ENCODE measurements around the gene HTRA3. TPM values are rescaled to one million over a fixed set of nuclear protein-coding genes. Genes with fewer than 3 reads are reported as not detected.

HTRA3 gene
- total and polyA plus RNA-seq, 7 experiments from 2014 or later = not detected

GRCh38 chr4:8266088-8266487, 3.5 kb upstream of the HTRA3 start:
- DNase-seq (no peak), ATAC-seq (no peak)
- Mint-ChIP-seq H3K9me3 (peaks cover 0 to 5% (median 0%) of the 10 kb centered on the region in 11 donors), H3K27me3 (peaks cover 14 to 24% (median 17%) of the 10 kb centered on the region in 5 donors), H3K4me1 (peaks cover 0 to 8% (median 0%) of the 10 kb centered on the region in 7 donors), H3K36me3 (no peaks in the 10 kb centered on the region), H3K27ac (peak overlapping the region in 1 of 9 donors; percentile 88), H3K4me3 (no peak overlapping the region)
- intact Hi-C loops (cut with micrococcal nuclease) = no loop called here
- no peak overlapping the region for H3K27ac ChIP-seq (ENCODE audit: low read depth, low read length)
- ChIA-PET CTCF (no interaction called here), POLR2A (no interaction called here)
- H3K36me3 ChIP-seq (ENCODE audit: control insufficient read depth in 2 of 3, insufficient read depth in 3 of 3, low read length in 3 of 3) = no peaks in the 10 kb centered on the region
- H3K27me3 ChIP-seq (ENCODE audit: control insufficient read depth in 2 of 2, insufficient read depth in 2 of 2, low read length in 2 of 2) = no peaks in the 10 kb centered on the region
- H3K4me3 ChIP-seq (ENCODE audit: low read length) = no peak overlapping the region
- H3K4me1 ChIP-seq (ENCODE audit: control insufficient read depth in 2 of 2, insufficient read depth in 2 of 2, low read length in 2 of 2) = no peaks in the 10 kb centered on the region
- no peaks in the 10 kb centered on the region for H3K9me3 ChIP-seq (ENCODE audit: control insufficient read depth in 2 of 3, low read length in 3 of 3)

GRCh38 chr4:8266508-8266907, 3.0 kb upstream of the HTRA3 start:
- intact Hi-C loops (cut with micrococcal nuclease) = no loop called here
- POLR2A ChIA-PET = no interaction called here
- H3K27ac ChIP-seq (ENCODE audit: low read depth, low read length) = no peak overlapping the region
- H3K9me3 Mint-ChIP-seq = peaks cover 0 to 5% (median 0%) of the 10 kb centered on the region in 11 donors
- H3K27me3 ChIP-seq (ENCODE audit: control insufficient read depth in 2 of 2, insufficient read depth in 2 of 2, low read length in 2 of 2) = no peaks in the 10 kb centered on the region
- H3K27ac Mint-ChIP-seq = peak overlapping the region in 1 of 9 donors; percentile 59
- H3K4me3 ChIP-seq (ENCODE audit: low read length) = no peak overlapping the region
- H3K36me3 ChIP-seq (ENCODE audit: control insufficient read depth in 2 of 3, insufficient read depth in 3 of 3, low read length in 3 of 3) = no peaks in the 10 kb centered on the region
- no peaks in the 10 kb centered on the region for H3K9me3 ChIP-seq (ENCODE audit: control insufficient read depth in 2 of 3, low read length in 3 of 3)
- DNase-seq (no peak), ATAC-seq (no peak)
- CTCF ChIA-PET = interaction anchor here (0.6 to 0.7 kb wide), 2 partner anchors 78 to 133 kb away, joined by 3 read pairs; no protein-coding TSS in a partner anchor
- H3K4me1 Mint-ChIP-seq = peaks cover 0 to 8% (median 0%) of the 10 kb centered on the region in 7 donors
- no peak overlapping the region for H3K4me3 Mint-ChIP-seq
- H3K36me3 Mint-ChIP-seq = no peaks in the 10 kb centered on the region
- no peaks in the 10 kb centered on the region for H3K4me1 ChIP-seq (ENCODE audit: control insufficient read depth in 2 of 2, insufficient read depth in 2 of 2, low read length in 2 of 2)
- H3K27me3 Mint-ChIP-seq = peaks cover 18 to 28% (median 21%) of the 10 kb centered on the region in 5 donors

GRCh38 chr4:8267077-8267476, 2.5 kb upstream of the HTRA3 start:
- Histone ChIP-seq H3K36me3 (ENCODE audit: control insufficient read depth in 2 of 3, insufficient read depth in 3 of 3, low read length in 3 of 3) (no peaks in the 10 kb centered on the region), H3K27ac (ENCODE audit: low read depth, low read length) (no peak overlapping the region), H3K9me3 (ENCODE audit: control insufficient read depth in 2 of 3, low read length in 3 of 3) (no peaks in the 10 kb centered on the region), H3K27me3 (ENCODE audit: control insufficient read depth in 2 of 2, insufficient read depth in 2 of 2, low read length in 2 of 2) (no peaks in the 10 kb centered on the region), H3K4me1 (ENCODE audit: control insufficient read depth in 2 of 2, insufficient read depth in 2 of 2, low read length in 2 of 2) (no peaks in the 10 kb centered on the region), H3K4me3 (ENCODE audit: low read length) (no peak overlapping the region)
- Mint-ChIP-seq H3K27ac (no peak overlapping the region), H3K9me3 (peaks cover 0 to 5% (median 0%) of the 10 kb centered on the region in 11 donors), H3K36me3 (no peaks in the 10 kb centered on the region), H3K27me3 (peaks cover 18 to 31% (median 23%) of the 10 kb centered on the region in 5 donors), H3K4me1 (peaks cover 0 to 8% (median 0%) of the 10 kb centered on the region in 7 donors), H3K4me3 (no peak overlapping the region)
- DNase-seq = peak in 1 of 9 donors; percentile 33
- intact Hi-C loops (cut with micrococcal nuclease) = loop anchor here in 1 of 2 donors (1.0 kb wide), 1 partner anchor 136 kb away; no protein-coding TSS in a partner anchor
- ChIA-PET CTCF (interaction anchor here (0.6 to 0.7 kb wide), 2 partner anchors 77 to 133 kb away, joined by 3 read pairs; no protein-coding TSS in a partner anchor), POLR2A (no interaction called here)
- peak; percentile 60 for ATAC-seq

GRCh38 chr4:8268211-8268610, 1.3 kb upstream of the HTRA3 start:
- no peaks in the 10 kb centered on the region for H3K9me3 ChIP-seq (ENCODE audit: control insufficient read depth in 2 of 3, low read length in 3 of 3)
- CTCF ChIA-PET = no interaction called here
- peak overlapping the region in 1 of 9 donors; percentile 48 for H3K27ac Mint-ChIP-seq
- peaks cover 0 to 5% (median 0%) of the 10 kb centered on the region in 11 donors for H3K9me3 Mint-ChIP-seq
- no peaks in the 10 kb centered on the region for H3K36me3 Mint-ChIP-seq
- H3K27me3 ChIP-seq (ENCODE audit: control insufficient read depth in 2 of 2, insufficient read depth in 2 of 2, low read length in 2 of 2) = no peaks in the 10 kb centered on the region
- no peak overlapping the region for H3K27ac ChIP-seq (ENCODE audit: low read depth, low read length)
- H3K4me3 ChIP-seq (ENCODE audit: low read length) = no peak overlapping the region
- ATAC-seq (no peak), DNase-seq (no peak)
- POLR2A ChIA-PET = no interaction called here
- H3K4me1 ChIP-seq (ENCODE audit: control insufficient read depth in 2 of 2, insufficient read depth in 2 of 2, low read length in 2 of 2) = no peaks in the 10 kb centered on the region
- no peaks in the 10 kb centered on the region for H3K36me3 ChIP-seq (ENCODE audit: control insufficient read depth in 2 of 3, insufficient read depth in 3 of 3, low read length in 3 of 3)
- H3K27me3 Mint-ChIP-seq = peaks cover 18 to 36% (median 23%) of the 10 kb centered on the region in 5 donors
- H3K4me3 Mint-ChIP-seq = no peak overlapping the region
- intact Hi-C loops (cut with micrococcal nuclease) = no loop called here
- H3K4me1 Mint-ChIP-seq = peaks cover 0 to 8% (median 0%) of the 10 kb centered on the region in 7 donors

- H3K27me3 ChIP-seq (ENCODE audit: control insufficient read depth in 2 of 2, insufficient read depth in 2 of 2, low read length in 2 of 2) = no peaks in the 10 kb centered on the region
- no peak for DNase-seq
These were observed 536 bp upstream of the HTRA3 start for GRCh38 chr4:8268901-8269534.

GRCh38 chr4:8270418-8270771, 841 bp downstream of the HTRA3 start:
- H3K27ac Mint-ChIP-seq = no peak overlapping the region
- no peaks in the 10 kb centered on the region for H3K36me3 Mint-ChIP-seq
- H3K4me1 Mint-ChIP-seq = peaks cover 0 to 7% (median 0%) of the 10 kb centered on the region in 7 donors
- H3K36me3 ChIP-seq (ENCODE audit: control insufficient read depth in 2 of 3, insufficient read depth in 3 of 3, low read length in 3 of 3) = no peaks in the 10 kb centered on the region
- no peaks in the 10 kb centered on the region for H3K9me3 ChIP-seq (ENCODE audit: control insufficient read depth in 2 of 3, low read length in 3 of 3)
- no peaks in the 10 kb centered on the region for H3K9me3 Mint-ChIP-seq
- peaks cover 18 to 46% (median 21%) of the 10 kb centered on the region in 5 donors for H3K27me3 Mint-ChIP-seq
- H3K27ac ChIP-seq (ENCODE audit: low read depth, low read length) = no peak overlapping the region
- DNase-seq = no peak
- no peak for ATAC-seq
- H3K4me1 ChIP-seq (ENCODE audit: control insufficient read depth in 2 of 2, insufficient read depth in 2 of 2, low read length in 2 of 2) = no peaks in the 10 kb centered on the region
- intact Hi-C loops (cut with micrococcal nuclease) = no loop called here
- CTCF ChIA-PET = interaction anchor here (1.0 kb wide), 1 partner anchor 12 kb away, joined by 3 read pairs; no protein-coding TSS in a partner anchor
- POLR2A ChIA-PET = no interaction called here
- no peak overlapping the region for H3K4me3 Mint-ChIP-seq
- no peak overlapping the region for H3K4me3 ChIP-seq (ENCODE audit: low read length)
- no peaks in the 10 kb centered on the region for H3K27me3 ChIP-seq (ENCODE audit: control insufficient read depth in 2 of 2, insufficient read depth in 2 of 2, low read length in 2 of 2)

More at GRCh38 chr4:8268901-8269534, 536 bp upstream of the HTRA3 start:
- no peaks in the 10 kb centered on the region for H3K36me3 Mint-ChIP-seq
- no peak overlapping the region for H3K27ac ChIP-seq (ENCODE audit: low read depth, low read length)
- H3K9me3 ChIP-seq (ENCODE audit: control insufficient read depth in 2 of 3, low read length in 3 of 3) = no peaks in the 10 kb centered on the region
- peaks cover 0 to 7% (median 0%) of the 10 kb centered on the region in 7 donors for H3K4me1 Mint-ChIP-seq
- H3K4me1 ChIP-seq (ENCODE audit: control insufficient read depth in 2 of 2, insufficient read depth in 2 of 2, low read length in 2 of 2) = no peaks in the 10 kb centered on the region
- peaks cover 18 to 39% (median 21%) of the 10 kb centered on the region in 5 donors for H3K27me3 Mint-ChIP-seq
- ChIA-PET POLR2A (no interaction called here), CTCF (no interaction called here)
- H3K4me3 ChIP-seq (ENCODE audit: low read length) = no peak overlapping the region
- intact Hi-C loops (cut with micrococcal nuclease) = no loop called here
- ATAC-seq = no peak
- no peak overlapping the region for H3K27ac Mint-ChIP-seq
- no peak overlapping the region for H3K4me3 Mint-ChIP-seq
- H3K36me3 ChIP-seq (ENCODE audit: control insufficient read depth in 2 of 3, insufficient read depth in 3 of 3, low read length in 3 of 3) = no peaks in the 10 kb centered on the region
- no peaks in the 10 kb centered on the region for H3K9me3 Mint-ChIP-seq
